SU-DHL-6 (cell line): ENCODE measurements around the gene CD36.

Experiments
- CTCF ChIP-seq: fragments of 200-600 bp; sonication (generic); IDR thresholded peaks from one replicate; pipeline ENCODE4 v1.5.1; 2017; ENCODE audit warnings: antibody characterized with exemption, mild to moderate bottlenecking, low read length, moderate library complexity; ENCODE audit not compliant: insufficient read depth, poor library complexity, severe bottlenecking
- EZH2phosphoT487 ChIP-seq: fragments of 200-600 bp; sonication (generic), shearing (Covaris generic); conservative IDR thresholded peaks from 2 replicates; pipeline ENCODE4 v1.6.1; 2018; ENCODE audit warnings: mild to moderate bottlenecking, antibody characterized with exemption, low read length, moderate library complexity, mixed read lengths

- TF ChIP-seq EZH2phosphoT487 (no peak), CTCF (no peak)
These were observed 6.3 kb upstream of the CD36 start for GRCh38 chr7:80632139-80632538.
